ENCODE data around the gene POU5F1.

Gene POU5F1

DNA sequence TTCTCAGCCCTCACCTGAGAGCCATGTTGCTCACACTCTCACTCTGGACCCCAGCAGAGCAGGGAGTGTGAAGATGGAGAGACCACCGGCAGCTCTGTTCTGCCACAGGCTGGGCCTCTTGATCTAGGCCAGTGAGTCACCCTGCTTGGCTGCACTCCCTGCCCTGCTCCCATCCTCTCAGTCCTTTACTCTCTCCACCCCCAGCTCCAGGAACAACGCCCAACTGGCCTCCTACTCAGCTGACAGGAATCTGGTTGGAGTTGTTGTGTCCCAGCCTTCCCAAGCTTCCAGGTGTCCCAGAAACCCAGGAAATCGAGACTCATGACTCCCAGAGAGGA lies 56.0 kb downstream of the POU5F1 start, which contains the start of gene PSORS1C1:
Gene PSORS1C1, plus strand, starts transcription at position 260 of the 338 bp plus-strand sequence. CDS start 14,833 bp downstream, outside the sequence.
- no peak for DNase-seq (ENCODE audit: low spot score)
